Measurements from ENCODE around the gene GNGT2. TPM values are rescaled to one million over a fixed set of nuclear protein-coding genes. Genes with fewer than 3 reads are reported as not detected.

Gene GNGT2
- polyA plus RNA-seq, 3 donors from 2014 or later: 110 to 238 (median 131) TPM

DNA sequence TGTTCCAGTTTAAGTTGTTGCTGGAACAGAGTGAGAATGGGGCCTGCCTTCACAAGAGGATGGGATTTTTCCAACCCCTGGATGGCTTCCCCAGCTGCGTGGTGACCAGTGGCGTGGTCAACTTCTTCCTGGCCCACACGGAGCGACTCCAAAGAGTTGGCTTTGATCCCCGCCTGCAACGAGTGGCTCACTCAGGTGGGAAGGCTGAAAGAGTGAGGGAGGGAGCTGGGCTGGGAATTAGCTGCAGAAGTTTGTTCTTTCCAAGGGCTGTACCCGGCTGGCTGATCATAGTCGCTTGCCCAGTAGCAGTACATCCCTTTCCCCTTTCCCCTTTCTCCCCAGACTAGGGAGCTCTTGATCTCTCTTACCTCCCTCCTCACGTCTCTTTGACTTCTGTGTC, 41.7 kb downstream of the GNGT2 start:
- peaks cover 15 to 21% (median 16%) of the 10 kb centered on the region in 3 donors for H3K27me3 Mint-ChIP-seq (ENCODE audit: low read depth in 3 of 3)
- no peak overlapping the region for H3K4me3 Mint-ChIP-seq
- H3K36me3 Mint-ChIP-seq: peaks cover 0 to 4% (median under 1%) of the 10 kb centered on the region in 3 donors

DNA sequence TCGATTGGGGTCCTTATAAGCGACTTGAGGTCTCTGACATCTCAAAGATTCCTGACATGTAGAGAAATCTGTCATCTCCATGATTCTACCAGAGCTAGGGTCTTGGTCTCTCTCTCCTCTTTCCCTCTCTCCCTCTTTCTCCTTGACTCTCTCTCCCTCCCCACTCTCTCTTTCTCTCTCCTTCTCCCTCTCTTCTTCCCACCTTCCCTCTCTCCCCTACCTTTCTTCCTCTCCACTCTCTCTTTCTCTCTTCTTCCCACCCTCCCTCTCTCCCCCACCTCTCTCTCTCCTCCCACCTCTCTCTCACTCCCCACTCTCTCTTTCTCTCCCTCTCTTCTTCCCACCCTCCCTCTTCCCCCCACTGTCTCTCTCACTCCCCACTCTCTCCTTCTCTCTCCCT, 45.2 kb downstream of the GNGT2 start:
- H3K9me3 Mint-ChIP-seq: no peaks in the 10 kb centered on the region
- no peak for DNase-seq
- no peak overlapping the region for H3K27ac Mint-ChIP-seq
- H3K4me1 Mint-ChIP-seq: no peaks in the 10 kb centered on the region
- no peak overlapping the region for H3K4me3 Mint-ChIP-seq
- H3K27me3 Mint-ChIP-seq (ENCODE audit: low read depth in 3 of 3): peaks cover 8 to 21% (median 15%) of the 10 kb centered on the region in 3 donors
- peaks cover 0 to 4% (median 0%) of the 10 kb centered on the region in 3 donors for H3K36me3 Mint-ChIP-seq

More for the DNA sequence above, 41.7 kb downstream of the GNGT2 start:
- no peak for DNase-seq
- Mint-ChIP-seq H3K27ac (no peak overlapping the region), H3K4me1 (no peaks in the 10 kb centered on the region), H3K9me3 (peaks cover 0 to 5% (median 3%) of the 10 kb centered on the region in 6 donors)

DNA sequence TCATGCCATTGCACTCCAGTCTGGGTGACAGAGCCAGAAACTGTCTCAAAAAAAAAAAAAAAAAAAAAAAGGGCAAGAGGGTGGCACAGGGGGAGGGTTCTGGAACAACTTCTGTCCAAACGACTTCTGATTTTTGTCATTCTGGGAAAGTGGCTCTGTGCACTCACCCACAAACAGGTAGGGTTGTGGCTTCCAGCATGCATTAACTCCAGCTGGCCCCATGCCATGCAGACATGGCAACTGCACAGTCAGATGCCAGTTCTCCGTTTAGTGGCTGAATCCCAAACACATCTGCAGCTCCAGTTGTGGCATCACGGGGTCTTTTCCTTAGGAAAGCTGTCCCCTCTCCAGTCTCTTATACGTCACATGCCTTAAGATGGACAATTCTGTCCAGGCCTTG, 47.5 kb downstream of the GNGT2 start:
- Mint-ChIP-seq H3K4me3 (no peak overlapping the region), H3K36me3 (no peaks in the 10 kb centered on the region)

DNA sequence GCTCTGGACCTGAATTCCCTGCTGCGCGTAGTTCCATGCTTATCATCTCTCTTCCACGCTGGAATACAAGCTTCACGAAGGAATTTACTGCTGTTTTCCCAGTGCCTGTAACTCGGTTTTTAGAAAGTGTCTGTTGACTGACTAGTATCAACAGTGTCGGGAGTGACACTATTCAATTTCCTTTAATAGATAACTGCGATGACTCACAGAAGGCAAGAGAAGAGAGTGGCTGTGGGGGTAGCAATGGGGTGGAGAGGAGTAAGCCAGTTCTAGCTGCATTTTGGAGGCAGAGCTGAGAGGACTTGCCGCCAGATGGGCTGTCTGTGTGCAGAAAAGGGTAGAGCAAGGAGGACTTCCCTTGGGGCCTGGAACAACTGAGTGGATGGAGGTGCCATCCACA, 52.6 kb downstream of the GNGT2 start:
- Mint-ChIP-seq H3K36me3 (no peaks in the 10 kb centered on the region), H3K27ac (no peak overlapping the region), H3K9me3 (no peaks in the 10 kb centered on the region), H3K4me1 (no peaks in the 10 kb centered on the region), H3K27me3 (ENCODE audit: low read depth in 3 of 3) (peaks cover 2 to 16% (median 2%) of the 10 kb centered on the region in 3 donors), H3K4me3 (no peak overlapping the region)
- DNase-seq: no peak

More for the DNA sequence above, 47.5 kb downstream of the GNGT2 start:
- H3K27ac Mint-ChIP-seq: no peak overlapping the region
- H3K27me3 Mint-ChIP-seq (ENCODE audit: low read depth in 3 of 3): peaks cover 5 to 14% (median 14%) of the 10 kb centered on the region in 3 donors
- DNase-seq: no peak
- no peaks in the 10 kb centered on the region for H3K4me1 Mint-ChIP-seq
- H3K9me3 Mint-ChIP-seq: no peaks in the 10 kb centered on the region

DNA sequence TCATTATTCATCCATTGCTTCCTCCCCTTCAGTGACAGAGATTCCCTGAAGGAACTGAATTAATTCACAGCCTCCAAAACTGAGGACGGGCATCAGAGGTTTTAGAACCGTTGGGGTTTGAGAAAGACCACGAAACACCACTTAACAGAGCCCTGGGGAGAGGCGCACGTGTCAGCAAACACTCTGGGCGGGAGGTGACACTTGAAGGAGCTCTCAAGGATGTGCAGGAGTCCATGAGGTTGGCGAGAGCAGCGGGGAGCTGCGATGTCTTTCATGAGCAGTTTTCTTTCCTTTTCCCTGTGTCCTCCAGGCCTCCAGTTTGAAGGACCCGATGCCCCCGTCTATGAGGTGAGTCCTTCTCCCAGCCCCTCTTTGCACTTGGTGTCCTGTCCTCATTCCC, 54.1 kb downstream of the GNGT2 start:
- DNase-seq: no peak
- H3K9me3 Mint-ChIP-seq: no peaks in the 10 kb centered on the region
- no peaks in the 10 kb centered on the region for H3K36me3 Mint-ChIP-seq
- no peak overlapping the region for H3K4me3 Mint-ChIP-seq
- H3K27me3 Mint-ChIP-seq (ENCODE audit: low read depth in 3 of 3): peaks cover 2 to 16% (median 2%) of the 10 kb centered on the region in 3 donors
- no peaks in the 10 kb centered on the region for H3K4me1 Mint-ChIP-seq
- H3K27ac Mint-ChIP-seq: no peak overlapping the region

Other genes with a start within 250 kb of the GNGT2 start
- gene GIP, start 242.0 kb downstream of the GNGT2 start, polyA plus RNA-seq: not detected
- not detected for gene IGF2BP1, start 213.2 kb downstream of the GNGT2 start, polyA plus RNA-seq
- not detected for gene B4GALNT2, start 77.8 kb downstream of the GNGT2 start, polyA plus RNA-seq
- 100 to 1,000 TPM; 149 to 338 (median 289) TPM for gene ABI3, start 133 bp upstream of the GNGT2 start, polyA plus RNA-seq
- 1 to 10 TPM in 2 of 3 donors, under 1 TPM in 1; 0.77 to 3.6 (median 2.0) TPM for gene PHOSPHO1, start 20.2 kb upstream of the GNGT2 start, polyA plus RNA-seq
- gene ZNF652, start 151.7 kb upstream of the GNGT2 start, polyA plus RNA-seq: 10 to 100 TPM in 2 of 3 donors, 1 to 10 TPM in 1; 9.7 to 25.8 (median 16.0) TPM
- gene PHB1, start 204.3 kb upstream of the GNGT2 start, polyA plus RNA-seq: 100 to 1,000 TPM; 166 to 274 (median 228) TPM

Data from immature natural killer cell (primary cell).